ENCODE results near the gene PTTG1.

Gene PTTG1

DNA sequence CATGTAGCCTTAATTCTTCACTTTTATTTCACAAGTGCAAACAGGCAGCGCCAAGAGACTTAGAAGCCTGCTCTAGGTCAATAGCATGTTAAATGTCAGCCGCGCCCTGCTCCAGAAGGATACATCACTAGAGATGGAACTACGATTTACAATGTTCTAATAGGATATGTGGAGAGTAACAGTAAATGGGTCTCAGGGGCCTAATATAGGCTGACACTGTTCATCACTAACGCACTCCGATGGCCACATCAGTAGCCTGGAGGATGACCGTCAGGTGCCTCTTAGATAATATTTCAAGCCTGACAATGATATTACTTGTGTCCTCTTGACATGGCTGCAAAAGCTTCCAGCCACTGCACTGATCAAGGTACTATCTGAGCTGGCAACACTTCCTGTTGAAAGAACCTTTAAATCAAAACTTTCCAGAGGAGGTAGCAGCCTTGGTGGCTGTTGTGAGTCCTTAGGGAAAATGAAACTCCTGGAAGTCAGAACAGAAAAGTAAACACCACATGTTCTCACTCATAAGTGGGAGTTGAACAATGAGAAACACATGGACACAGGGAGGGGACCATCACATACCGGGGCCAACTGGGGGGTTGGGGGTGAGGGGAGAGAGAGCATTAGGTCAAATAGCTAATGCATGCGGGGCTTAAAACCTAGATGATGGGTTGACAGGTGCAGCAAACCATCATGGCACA lies 35.0 kb downstream of the PTTG1 start:
- DNase-seq (ENCODE audit: low read depth), result no peak
- TF ChIP-seq MYC (IDR thresholded peaks at IDR 0.05; ENCODE audit: low read depth, low read length) (no peak), POLR2A (IDR thresholded peaks at IDR 0.05; ENCODE audit: extremely low read depth, insufficient read length) (no peak)
- TF ChIP-seq, protein P1, sequence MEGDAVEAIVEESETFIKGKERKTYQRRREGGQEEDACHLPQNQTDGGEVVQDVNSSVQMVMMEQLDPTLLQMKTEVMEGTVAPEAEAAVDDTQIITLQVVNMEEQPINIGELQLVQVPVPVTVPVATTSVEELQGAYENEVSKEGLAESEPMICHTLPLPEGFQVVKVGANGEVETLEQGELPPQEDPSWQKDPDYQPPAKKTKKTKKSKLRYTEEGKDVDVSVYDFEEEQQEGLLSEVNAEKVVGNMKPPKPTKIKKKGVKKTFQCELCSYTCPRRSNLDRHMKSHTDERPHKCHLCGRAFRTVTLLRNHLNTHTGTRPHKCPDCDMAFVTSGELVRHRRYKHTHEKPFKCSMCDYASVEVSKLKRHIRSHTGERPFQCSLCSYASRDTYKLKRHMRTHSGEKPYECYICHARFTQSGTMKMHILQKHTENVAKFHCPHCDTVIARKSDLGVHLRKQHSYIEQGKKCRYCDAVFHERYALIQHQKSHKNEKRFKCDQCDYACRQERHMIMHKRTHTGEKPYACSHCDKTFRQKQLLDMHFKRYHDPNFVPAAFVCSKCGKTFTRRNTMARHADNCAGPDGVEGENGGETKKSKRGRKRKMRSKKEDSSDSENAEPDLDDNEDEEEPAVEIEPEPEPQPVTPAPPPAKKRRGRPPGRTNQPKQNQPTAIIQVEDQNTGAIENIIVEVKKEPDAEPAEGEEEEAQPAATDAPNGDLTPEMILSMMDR (IDR thresholded peaks at IDR 0.05; ENCODE audit: low read depth, low read length), result no peak
- TF ChIP-seq, protein P2, sequence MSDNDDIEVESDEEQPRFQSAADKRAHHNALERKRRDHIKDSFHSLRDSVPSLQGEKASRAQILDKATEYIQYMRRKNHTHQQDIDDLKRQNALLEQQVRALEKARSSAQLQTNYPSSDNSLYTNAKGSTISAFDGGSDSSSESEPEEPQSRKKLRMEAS (IDR thresholded peaks at IDR 0.05; ENCODE audit: low read depth, low read length), result no peak

DNA sequence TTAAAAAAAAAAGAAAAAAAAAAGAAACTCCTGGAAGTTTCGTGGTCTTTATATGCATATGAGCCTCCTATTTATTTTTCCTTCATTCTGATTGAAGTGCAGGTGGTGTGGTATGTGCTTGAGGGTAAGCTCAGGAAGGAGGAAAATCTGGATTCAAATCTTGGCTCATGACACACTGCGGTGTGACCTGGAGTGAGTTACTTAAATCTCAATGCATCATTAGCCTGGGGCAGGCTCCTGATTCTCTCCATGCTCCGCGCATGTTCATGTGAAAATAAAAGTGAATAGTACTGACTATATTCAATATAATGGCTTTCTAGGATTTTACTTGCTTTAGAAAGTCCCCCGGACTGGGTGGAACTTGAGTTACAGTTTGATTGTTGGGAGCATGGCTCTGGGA lies 35.6 kb downstream of the PTTG1 start:
- TF ChIP-seq, protein P2 (IDR thresholded peaks at IDR 0.05; ENCODE audit: low read depth, low read length), result no peak
- no peak for TF ChIP-seq MYC (IDR thresholded peaks at IDR 0.05; ENCODE audit: low read depth, low read length)
- TF ChIP-seq, protein P1 (IDR thresholded peaks at IDR 0.05; ENCODE audit: low read depth, low read length), result no peak

More for the DNA sequence above, 35.0 kb downstream of the PTTG1 start:
- H3K4me3 ChIP-seq (ENCODE audit: low read depth, low read length), result no peak overlapping the region

DNA sequence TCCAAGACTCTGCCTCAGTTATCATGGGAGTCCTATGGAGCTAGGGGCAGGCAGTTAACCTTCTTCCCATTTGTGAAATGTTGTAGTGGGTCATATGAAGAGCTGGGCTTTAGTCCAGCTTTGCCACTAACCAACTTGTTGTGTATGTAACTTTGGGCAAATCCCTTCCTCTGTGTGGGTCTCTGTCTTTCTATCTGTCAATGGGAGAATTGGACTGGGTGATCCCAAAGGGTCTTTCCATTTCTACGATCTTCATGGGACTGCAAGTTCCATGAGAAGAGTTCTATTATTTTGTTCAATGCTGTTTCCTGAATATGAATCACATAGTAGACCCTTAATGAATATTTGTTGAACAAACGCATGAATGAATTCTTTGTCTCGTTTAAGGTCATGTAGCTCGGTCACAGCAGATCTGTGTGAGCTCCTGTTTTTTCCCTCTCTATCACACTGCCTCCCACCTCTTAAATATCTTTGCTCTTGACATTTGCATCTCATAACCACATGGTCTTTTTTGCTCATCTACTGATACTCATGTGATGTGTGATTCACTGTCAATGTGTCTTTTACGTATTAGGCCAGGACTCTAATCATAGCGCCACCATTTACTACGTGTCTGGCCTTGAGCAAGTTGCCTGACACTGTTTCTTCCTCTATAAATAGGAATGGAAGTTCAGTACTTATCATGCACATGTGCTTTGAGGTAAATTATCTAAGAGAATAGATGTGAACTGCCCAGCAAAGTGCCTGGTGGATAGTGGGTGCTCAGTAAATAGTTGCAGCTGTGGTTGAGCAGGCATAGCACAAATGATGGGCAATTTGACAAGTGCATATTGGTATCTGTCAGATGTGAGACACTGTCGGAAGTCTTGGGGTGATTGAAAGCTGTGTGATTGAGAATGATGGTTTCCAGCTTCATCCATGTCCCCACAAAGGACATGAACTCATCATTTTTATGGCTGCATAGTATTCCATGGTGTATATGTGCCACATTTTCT lies 37.4 kb downstream of the PTTG1 start:
- TF ChIP-seq, protein P1 (IDR thresholded peaks at IDR 0.05; ENCODE audit: low read depth, low read length), result no peak
- no peak for TF ChIP-seq MYC (IDR thresholded peaks at IDR 0.05; ENCODE audit: low read depth, low read length)
- DNase-seq (ENCODE audit: low read depth), result no peak

More for the DNA sequence above, 35.6 kb downstream of the PTTG1 start:
- DNase-seq (ENCODE audit: low read depth), result no peak
- no peak overlapping the region for H3K4me3 ChIP-seq (ENCODE audit: low read depth, low read length)

DNA sequence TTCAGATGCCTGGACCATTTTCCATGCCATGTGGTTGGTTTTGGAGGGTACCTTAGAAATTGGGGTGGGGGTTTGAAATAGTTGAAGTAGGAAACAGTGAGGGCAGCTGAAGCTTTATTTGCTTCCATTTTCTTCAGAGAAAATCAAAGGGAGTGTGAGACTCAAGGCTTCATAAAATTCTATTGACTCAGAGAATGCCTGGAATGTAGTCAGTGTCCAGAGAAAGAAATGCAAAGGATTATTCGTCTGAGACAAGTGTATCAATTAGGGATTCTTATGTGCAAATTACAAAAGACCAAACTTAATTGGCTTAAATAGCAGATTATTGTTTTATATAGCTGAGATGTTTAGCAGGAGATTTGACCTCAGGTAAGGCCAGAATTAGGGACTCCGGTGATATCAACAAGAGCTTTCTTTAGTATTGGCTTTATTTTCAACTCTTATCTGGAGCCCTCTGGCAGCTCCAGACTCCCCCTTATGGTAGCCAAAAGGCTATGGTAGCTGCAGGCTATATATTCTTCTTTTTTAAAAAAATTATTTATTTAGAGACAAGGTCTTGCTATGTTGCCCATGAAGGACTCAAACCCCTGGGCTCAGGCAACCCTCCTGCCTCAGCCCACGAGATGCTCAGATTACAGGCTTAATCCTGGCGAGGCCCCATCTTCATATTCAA lies 38.9 kb downstream of the PTTG1 start:
- H3K4me3 ChIP-seq (ENCODE audit: low read depth, low read length), result no peak overlapping the region
- TF ChIP-seq, protein P2 (IDR thresholded peaks at IDR 0.05; ENCODE audit: low read depth, low read length), result no peak
- TF ChIP-seq, protein P1 (IDR thresholded peaks at IDR 0.05; ENCODE audit: low read depth, low read length), result no peak
- no peak for TF ChIP-seq MYC (IDR thresholded peaks at IDR 0.05; ENCODE audit: low read depth, low read length)
- no peak for TF ChIP-seq POLR2A (IDR thresholded peaks at IDR 0.05; ENCODE audit: extremely low read depth, insufficient read length)
- DNase-seq (ENCODE audit: low read depth), result no peak

More for the DNA sequence above, 37.4 kb downstream of the PTTG1 start:
- H3K4me3 ChIP-seq (ENCODE audit: low read depth, low read length), result no peak overlapping the region

DNA sequence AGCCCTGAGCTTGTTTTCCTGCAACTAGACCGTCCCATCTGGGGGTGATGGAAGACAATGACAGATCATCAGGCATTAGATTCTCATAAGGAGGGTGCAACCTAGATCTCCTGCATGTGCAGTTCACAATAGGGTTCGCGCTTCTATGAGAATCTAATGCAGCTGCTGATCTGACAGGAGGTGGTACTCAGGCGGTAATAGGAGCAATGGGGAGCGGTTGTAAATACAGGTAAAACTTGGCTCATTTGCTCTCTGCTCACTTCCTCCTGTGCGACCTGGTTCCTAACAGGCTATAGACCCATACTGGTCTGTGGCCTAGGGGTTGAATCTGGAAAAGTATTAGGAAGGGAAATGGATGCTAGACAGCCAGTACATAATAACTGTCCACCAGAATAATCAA lies 39.7 kb downstream of the PTTG1 start:
- no peak overlapping the region for H3K4me3 ChIP-seq (ENCODE audit: low read depth, low read length)
- TF ChIP-seq, protein P1 (IDR thresholded peaks at IDR 0.05; ENCODE audit: low read depth, low read length), result no peak
- TF ChIP-seq, protein P2 (IDR thresholded peaks at IDR 0.05; ENCODE audit: low read depth, low read length), result no peak
- TF ChIP-seq MYC (IDR thresholded peaks at IDR 0.05; ENCODE audit: low read depth, low read length) (no peak), POLR2A (IDR thresholded peaks at IDR 0.05; ENCODE audit: extremely low read depth, insufficient read length) (no peak)
- no peak for DNase-seq (ENCODE audit: low read depth)

All from NB4 (cell line).